H1 (cell line): Measurements from ENCODE around the gene TTC28. TPM values are rescaled to one million over a fixed set of nuclear protein-coding genes. Genes with fewer than 3 reads are reported as not detected.

ENCODE experiments used
- CTCF ChIA-PET: fragments of 300-600 bp; sonication (Branson Sonifier 250); formaldehyde crosslinking; loops from one replicate; lab custom pipeline; 2021; ENCODE audit not compliant: partially characterized antibody; lab: Charles Lee
- POLR2A ChIA-PET: fragments of 300-600 bp; sonication (Branson Sonifier 250); formaldehyde crosslinking; loops from one replicate; lab custom pipeline; 2021; ENCODE audit warnings: inconsistent platforms; ENCODE audit not compliant: partially characterized antibody; lab: Charles Lee
- DNase-seq, 2 experiments: peaks; one replicate each; pipeline versions ENCODE4 v3.0.0 to v3.0.0-alpha.2; 2010 to 2022; ENCODE audit warnings: low spot score in 2 of 2, low read depth in 1 of 2, mixed read lengths in 1 of 2
- FAIRE-seq: peaks from 2 replicates; lab custom pipeline; 2011; peaks lifted over from hg19 to GRCh38; lab: Jason Lieb, UNC
- H2AFZ ChIP-seq: 2 replicates; pipeline ENCODE4 v1.8.1; 2012; ENCODE audit warnings: low read length, inconsistent platforms
- H2AK5ac ChIP-seq: 2 replicates; pipeline ENCODE4 v1.6.1; 2013; ENCODE audit warnings: low read depth, low read length
- H2BK120ac ChIP-seq: replicated peaks from 2 replicates; pipeline ENCODE3; 2013; ENCODE audit warnings: low read depth, low read length, inconsistent platforms
- H2BK12ac ChIP-seq: 2 replicates; pipeline ENCODE4 v1.6.1; 2013; ENCODE audit warnings: low read depth, low read length
- H2BK15ac ChIP-seq: 2 replicates; pipeline ENCODE4 v1.6.1; 2013; ENCODE audit warnings: low read length
- H2BK20ac ChIP-seq: 2 replicates; pipeline ENCODE4 v1.6.1; 2013; ENCODE audit warnings: low read length
- H2BK5ac ChIP-seq: 2 replicates; pipeline ENCODE4 v1.6.1; 2013; ENCODE audit warnings: low read depth, low read length
- H3K14ac ChIP-seq: 2 replicates; pipeline ENCODE4 v1.6.1; 2013; ENCODE audit warnings: inconsistent platforms; ENCODE audit not compliant: insufficient read length
- H3K18ac ChIP-seq: 2 replicates; pipeline ENCODE4 v1.6.1; 2013; ENCODE audit warnings: low read length; ENCODE audit errors: extremely low read depth
- H3K23ac ChIP-seq: 2 replicates; pipeline ENCODE4 v1.6.1; 2013; ENCODE audit warnings: inconsistent platforms; ENCODE audit not compliant: insufficient read length
- H3K23me2 ChIP-seq: 2 replicates; pipeline ENCODE4 v1.6.1; 2013; ENCODE audit warnings: low read depth, low read length
- H3K27ac ChIP-seq: 2 replicates; pipeline ENCODE4 v1.6.1; 2011; ENCODE audit warnings: low read depth, low read length, inconsistent platforms
- H3K27me3 ChIP-seq, 4 experiments: replicated peaks in 1 of 4; 1 replicate in 1 of 4; 2 replicates in 3 of 4; pipeline versions ENCODE4 v1.6.1 to v1.8.1; 2011 to 2013; ENCODE audit warnings: low read length in 3 of 4, mild to moderate bottlenecking in 3 of 4, inconsistent platforms in 2 of 4, mixed read lengths in 2 of 4, moderate library complexity in 1 of 4; ENCODE audit not compliant: control insufficient read depth in 3 of 4, insufficient read depth in 3 of 4; ENCODE audit errors: extremely low read depth in 1 of 4
- H3K36me3 ChIP-seq, 4 experiments: 2 replicates each; pipeline versions ENCODE4 v1.6.1 to v1.8.1; 2011 to 2013; ENCODE audit warnings: mild to moderate bottlenecking in 4 of 4, low read length in 3 of 4, moderate library complexity in 2 of 4, control low read depth in 1 of 4, inconsistent platforms in 1 of 4; ENCODE audit not compliant: insufficient read depth in 4 of 4, control insufficient read depth in 2 of 4
- H3K4ac ChIP-seq: replicated peaks from 2 replicates; pipeline ENCODE3; 2013; ENCODE audit warnings: low read length, low read depth, mixed read lengths, inconsistent platforms; ENCODE audit not compliant: insufficient read length
- H3K4me1 ChIP-seq, 4 experiments: replicated peaks in 1 of 4; 1 replicate in 1 of 4; 2 replicates in 3 of 4; pipeline versions ENCODE4 v1.6.1 to v1.8.1; 2011 to 2013; ENCODE audit warnings: low read length in 3 of 4, inconsistent platforms in 2 of 4, mixed read lengths in 1 of 4; ENCODE audit not compliant: insufficient read depth in 4 of 4, control insufficient read depth in 3 of 4
- H3K4me2 ChIP-seq, 2 experiments: 2 replicates each; pipeline versions ENCODE4 v1.6.1 to v1.8.1; 2011 to 2013; ENCODE audit warnings: low read depth in 2 of 2, low read length in 2 of 2, control low read depth in 1 of 2, inconsistent platforms in 1 of 2, mild to moderate bottlenecking in 1 of 2; ENCODE audit not compliant: insufficient read depth in 1 of 2
- H3K4me3 ChIP-seq, 4 experiments: fragments of 200-600, 300-600 bp in 1 of 4; sonication (generic), shearing (Covaris generic), sonication (Bioruptor Twin) in 1 of 4; 2 replicates each; pipeline versions ENCODE4 v1.5.1 to v1.8.1; 2011 to 2016; ENCODE audit warnings: low read length in 4 of 4, low read depth in 3 of 4, control low read depth in 2 of 4, inconsistent platforms in 2 of 4, mild to moderate bottlenecking in 2 of 4, mixed read lengths in 1 of 4, moderate library complexity in 1 of 4; ENCODE audit not compliant: insufficient read depth in 2 of 4; ENCODE audit errors: extremely low read depth in 1 of 4
- H3K56ac ChIP-seq: replicated peaks from 2 replicates; pipeline ENCODE3; 2013; ENCODE audit warnings: low read depth, mild to moderate bottlenecking, mixed read lengths, low read length, inconsistent platforms; ENCODE audit not compliant: insufficient read length
- H3K79me1 ChIP-seq: 2 replicates; pipeline ENCODE4 v1.6.1; 2013; ENCODE audit warnings: low read depth, low read length, control low read depth
- H3K79me2 ChIP-seq, 2 experiments: 2 replicates each; pipeline versions ENCODE4 v1.6.1 to v1.8.1; 2012 to 2013; ENCODE audit warnings: low read length in 2 of 2, mild to moderate bottlenecking in 2 of 2, inconsistent platforms in 1 of 2; ENCODE audit not compliant: insufficient read depth in 2 of 2, control insufficient read depth in 1 of 2
- H3K9ac ChIP-seq, 4 experiments: replicated peaks in 1 of 4; 1 replicate in 1 of 4; 2 replicates in 3 of 4; pipeline versions ENCODE4 v1.6.1 to v1.8.1; 2011 to 2013; ENCODE audit warnings: low read depth in 3 of 4, low read length in 3 of 4, control low read depth in 2 of 4, mild to moderate bottlenecking in 2 of 4, moderate library complexity in 2 of 4, inconsistent platforms in 1 of 4; ENCODE audit errors: extremely low read depth in 1 of 4
- H3K9me3 ChIP-seq, 2 experiments: 2 replicates each; pipeline versions ENCODE4 v1.6.1 to v1.8.1; 2012 to 2013; ENCODE audit warnings: mild to moderate bottlenecking in 2 of 2, moderate library complexity in 2 of 2, control low read depth in 1 of 2, inconsistent platforms in 1 of 2, low read depth in 1 of 2, low read length in 1 of 2, mixed read lengths in 1 of 2; ENCODE audit not compliant: insufficient read depth in 2 of 2
- H4K20me1 ChIP-seq, 2 experiments: replicated peaks in 1 of 2; 2 replicates each; pipeline versions ENCODE3 to v1.8.1; 2011 to 2013; ENCODE audit warnings: inconsistent platforms in 2 of 2, low read length in 2 of 2, mild to moderate bottlenecking in 1 of 2; ENCODE audit not compliant: insufficient read depth in 2 of 2, control insufficient read depth in 1 of 2
- H4K5ac ChIP-seq: 2 replicates; pipeline ENCODE4 v1.6.1; 2013; ENCODE audit warnings: low read length, low read depth, mixed read lengths, inconsistent platforms; ENCODE audit not compliant: insufficient read length
- H4K8ac ChIP-seq: 2 replicates; pipeline ENCODE4 v1.8.0; 2013; ENCODE audit warnings: mild to moderate bottlenecking, moderate library complexity, low read length, inconsistent platforms; ENCODE audit not compliant: insufficient read depth; ENCODE audit errors: extremely low read depth
- H4K91ac ChIP-seq: replicated peaks from 2 replicates; pipeline ENCODE3; 2013; ENCODE audit warnings: low read length, mixed read lengths, inconsistent platforms; ENCODE audit not compliant: insufficient read length
- BCL11A ChIP-seq, 2 experiments: IDR thresholded peaks; one replicate each; pipeline ENCODE4 v1.6.1; 2011; ENCODE audit warnings: low read depth in 2 of 2, low read length in 2 of 2, mild to moderate bottlenecking in 2 of 2
- CTBP2 ChIP-seq: IDR thresholded peaks from 2 replicates; pipeline ENCODE4 v1.7.0; 2011; ENCODE audit warnings: borderline replicate concordance, mild to moderate bottlenecking, moderate library complexity, mixed read lengths, low read length; ENCODE audit not compliant: insufficient read depth, insufficient read length
- KDM1A ChIP-seq: fragments of 200-600, 300-600 bp; sonication (generic); IDR thresholded peaks from 2 replicates; pipeline ENCODE4 v1.7.1; 2016; ENCODE audit warnings: mild to moderate bottlenecking, low read length, borderline replicate concordance
- KDM5A ChIP-seq: fragments of 200-600 bp; IDR thresholded peaks from 2 replicates; pipeline ENCODE4 v1.7.1; 2012; ENCODE audit warnings: mild to moderate bottlenecking, low read length, inconsistent platforms, mixed read lengths
- RXRA ChIP-seq: IDR thresholded peaks from 2 replicates; pipeline ENCODE4 v1.6.1; 2011; ENCODE audit warnings: low read depth, mild to moderate bottlenecking, low read length, moderate library complexity; ENCODE audit not compliant: insufficient read depth
- SIX5 ChIP-seq: IDR thresholded peaks from 2 replicates; pipeline ENCODE4 v1.6.1; 2011; ENCODE audit warnings: mild to moderate bottlenecking, low read depth, low read length
- SP1 ChIP-seq: IDR thresholded peaks from 2 replicates; pipeline ENCODE4 v1.6.1; 2011; ENCODE audit warnings: low read depth, low read length
- SRF ChIP-seq: IDR thresholded peaks from 2 replicates; pipeline ENCODE4 v1.6.1; 2011; ENCODE audit warnings: mild to moderate bottlenecking, low read depth, low read length, moderate library complexity
- ZNF274 ChIP-seq: IDR thresholded peaks from 2 replicates; pipeline ENCODE4 v1.7.0; 2012; ENCODE audit warnings: low read length, borderline replicate concordance; ENCODE audit errors: extremely low read depth
- WGBS, 2 experiments: shearing (Covaris generic) in 1 of 2; methylation state at CpG; one replicate each; pipeline versions ENCODE4 v1.1.6 to v1.1.7; 2013 to 2015; ENCODE audit warnings: low lambda C conversion rate in 2 of 2, mixed read lengths in 2 of 2, inconsistent platforms in 1 of 2, low coverage in 1 of 2, missing lambda C conversion rate in 1 of 2; ENCODE audit not compliant: insufficient replicate concordance in 2 of 2, insufficient coverage in 1 of 2, insufficient read length in 1 of 2; ENCODE audit errors: extremely low coverage in 1 of 2, missing lambda C conversion rate in 1 of 2; 5-methylcytosine and 5-hydroxymethylcytosine counted together
- polyA plus RNA-seq, 7 experiments: library from polyadenylated mRNA; depleted of rRNA in 3 of 7; stranded (reverse) in 5 of 7; unstranded in 2 of 7; fragments of >200 nt in 5 of 7; fragments of 200-250 nt in 2 of 7; gene quantifications; 1 replicate in 5 of 7; 2 replicates in 1 of 7; 4 replicates in 1 of 7; pipeline versions ENCODE4 v1.2.1 to v1.2.3, GENCODE V29; 2011 to 2013; ENCODE audit warnings: missing spikeins in 2 of 7, mixed read lengths in 2 of 7
- total RNA-seq: library from RNA; stranded (reverse); fragmentation: NEBNext Ultra II Directional; extraction: Animal tissue kit (Norgen Biotek cat#: 25700); gene quantifications from 2 replicates; pipeline ENCODE4 v1.2.1, GENCODE V29; 2021
- TF ChIP-seq, protein P1 (sequence below): IDR thresholded peaks from 2 replicates; pipeline ENCODE4 v1.6.1; 2012; ENCODE audit warnings: inconsistent platforms

TTC28 gene
- total and polyA plus RNA-seq, 2 of the 8 experiments (the other 6 are each of a cell fraction or from before 2014, with no cell fraction given), result 2.6 to 12.6 TPM

DNA sequence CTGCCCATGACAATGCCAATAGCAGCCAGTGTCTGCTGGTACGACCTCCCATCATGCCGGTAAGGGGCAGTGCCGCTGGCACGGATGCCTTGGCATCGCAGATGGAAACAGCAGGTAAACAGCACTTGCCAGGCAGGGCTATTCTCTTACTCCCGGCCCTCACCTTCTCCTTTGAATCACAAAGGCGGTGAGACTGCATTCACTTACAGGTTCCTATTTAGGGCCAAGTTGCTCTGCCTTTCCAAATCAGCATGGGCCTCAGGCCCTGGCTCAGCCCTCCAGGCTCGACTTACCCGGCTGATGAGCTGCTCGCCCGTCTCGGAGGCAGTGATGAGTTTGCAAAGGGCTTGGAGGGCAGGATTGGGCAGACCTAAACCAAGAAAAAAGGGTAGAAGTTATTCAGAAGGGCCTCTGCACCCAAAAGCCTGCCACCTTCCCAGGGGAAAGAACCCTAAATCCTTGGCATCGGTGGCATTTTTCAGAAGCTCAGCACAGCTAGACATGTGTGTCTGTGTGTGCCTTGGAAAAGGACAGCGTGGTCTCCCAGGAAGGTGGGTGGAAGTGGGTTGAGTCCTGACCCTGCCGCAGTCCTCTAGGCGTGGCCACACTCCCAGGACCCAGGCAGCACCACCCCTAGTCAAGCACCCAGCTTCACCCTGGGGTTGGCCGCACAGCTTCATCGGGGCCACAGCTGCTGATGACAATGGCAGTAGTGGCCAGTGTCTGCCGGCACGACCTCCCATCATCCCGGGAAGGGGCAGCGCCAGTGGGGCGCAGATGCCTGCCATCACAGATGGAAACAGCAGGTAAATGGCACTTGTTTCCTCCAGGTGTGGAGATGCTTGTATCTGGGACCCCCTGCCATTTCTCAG lies 687.1 kb downstream of the TTC28 start:
- Histone ChIP-seq H3K79me1 (no peaks in the 10 kb centered on the region), H3K9ac (no peak overlapping the region), H4K20me1 (peaks cover 0 to 2% of the 10 kb centered on the region in 2 experiments), H2BK15ac (peak overlapping the region; percentile 75; the same call in 1 of the 2 replicates), H3K4ac (no peak overlapping the region), H3K27ac (no peak overlapping the region), H4K5ac (no peak overlapping the region), H2BK20ac (peak overlapping the region; percentile 21; the same call in 1 of the 2 replicates), H3K9me3 (no peaks in the 10 kb centered on the region), H3K23ac (no peak overlapping the region), H3K4me3 (no peak overlapping the region), H2AK5ac (no peak overlapping the region), H3K23me2 (no peaks in the 10 kb centered on the region; the same call in 1 of the 2 replicates), H3K56ac (no peak overlapping the region), H2BK5ac (no peak overlapping the region; the same call in none of the 2 replicates), H3K18ac (peak overlapping the region; percentile 51; the same call in 1 of the 2 replicates), H3K36me3 (no peaks in the 10 kb centered on the region; a peak in 1 of 8 replicates), H3K27me3 (peaks cover 0 to 2% (median 0%) of the 10 kb centered on the region in 4 experiments; a peak in 2 of 7 replicates), H3K79me2 (no peaks in the 10 kb centered on the region), H3K14ac (no peak overlapping the region), H4K8ac (no peak overlapping the region; the same call in 1 of the 2 replicates), H2AFZ (no peak overlapping the region), H2BK120ac (no peak overlapping the region), H3K4me1 (peaks cover 0 to 24% (median 17%) of the 10 kb centered on the region in 4 experiments; a peak in 6 of 7 replicates), H2BK12ac (peak overlapping the region; percentile 39; the same call in 1 of the 2 replicates), H4K91ac (peak overlapping the region; percentile 88), H3K4me2 (0 out of 4 replicates have a peak overlapping the region, but pooled peaks of 1 of the 2 experiments have one; percentile 2)
- DNase-seq, result no peak
- 79% methylated on average over 23 of the region's 23 CpGs; no CpG with 5 or more reads in 1 of the 2 experiments for WGBS, 2 experiments
- ChIA-PET CTCF (interaction anchor here (0.8 to 3.1 kb wide), 12 partner anchors 9 to 117 kb away, joined by 3 to 38 read pairs (median 8); no protein-coding TSS in a partner anchor), POLR2A (interaction anchor here (1.3 kb wide), 1 partner anchor 74 kb away, joined by 4 read pairs; the partner anchor contains the start of gene PITPNB)
- FAIRE-seq, result peak; percentile 39
- TF ChIP-seq KDM5A, result no peak
- TF ChIP-seq ZNF274, result no peak
- no peak for TF ChIP-seq RXRA
- TF ChIP-seq SRF, result no peak
- TF ChIP-seq BCL11A (IDR thresholded peaks at IDR 0.05; ENCODE audit: low read depth in 2 of 2, low read length in 2 of 2), result no peak
- TF ChIP-seq CTBP2, result no peak
- TF ChIP-seq, protein P1, sequence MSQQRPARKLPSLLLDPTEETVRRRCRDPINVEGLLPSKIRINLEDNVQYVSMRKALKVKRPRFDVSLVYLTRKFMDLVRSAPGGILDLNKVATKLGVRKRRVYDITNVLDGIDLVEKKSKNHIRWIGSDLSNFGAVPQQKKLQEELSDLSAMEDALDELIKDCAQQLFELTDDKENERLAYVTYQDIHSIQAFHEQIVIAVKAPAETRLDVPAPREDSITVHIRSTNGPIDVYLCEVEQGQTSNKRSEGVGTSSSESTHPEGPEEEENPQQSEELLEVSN, result no peak
- no peak for TF ChIP-seq SP1
- no peak for TF ChIP-seq SIX5
- no peak for TF ChIP-seq KDM1A
